ENCODE data around the gene ARHGAP24. TPM values are rescaled to one million over a fixed set of nuclear protein-coding genes. Genes with fewer than 3 reads are reported as not detected.

ARHGAP24 gene
- total RNA-seq, 4 donors from 2014 or later, result 41.6 to 71.2 (median 62.0) TPM

GRCh38 chr4:85994576-85994975, 519.6 kb downstream of the ARHGAP24 start:
- Histone ChIP-seq H3K27me3 (no peaks in the 10 kb centered on the region), H3K9me3 (no peaks in the 10 kb centered on the region), H3K4me3 (no peak overlapping the region), H3K4me1 (no peaks in the 10 kb centered on the region), H3K36me3 (peaks cover 0 to 27% (median 0%) of the 10 kb centered on the region in 3 donors), H3K27ac (no peak overlapping the region)
- DNase-seq (ENCODE audit: low spot score in 2 of 2), result no peak
- TF ChIP-seq EP300 (IDR thresholded peaks at IDR 0.05), result no peak
- TF ChIP-seq, protein P1, sequence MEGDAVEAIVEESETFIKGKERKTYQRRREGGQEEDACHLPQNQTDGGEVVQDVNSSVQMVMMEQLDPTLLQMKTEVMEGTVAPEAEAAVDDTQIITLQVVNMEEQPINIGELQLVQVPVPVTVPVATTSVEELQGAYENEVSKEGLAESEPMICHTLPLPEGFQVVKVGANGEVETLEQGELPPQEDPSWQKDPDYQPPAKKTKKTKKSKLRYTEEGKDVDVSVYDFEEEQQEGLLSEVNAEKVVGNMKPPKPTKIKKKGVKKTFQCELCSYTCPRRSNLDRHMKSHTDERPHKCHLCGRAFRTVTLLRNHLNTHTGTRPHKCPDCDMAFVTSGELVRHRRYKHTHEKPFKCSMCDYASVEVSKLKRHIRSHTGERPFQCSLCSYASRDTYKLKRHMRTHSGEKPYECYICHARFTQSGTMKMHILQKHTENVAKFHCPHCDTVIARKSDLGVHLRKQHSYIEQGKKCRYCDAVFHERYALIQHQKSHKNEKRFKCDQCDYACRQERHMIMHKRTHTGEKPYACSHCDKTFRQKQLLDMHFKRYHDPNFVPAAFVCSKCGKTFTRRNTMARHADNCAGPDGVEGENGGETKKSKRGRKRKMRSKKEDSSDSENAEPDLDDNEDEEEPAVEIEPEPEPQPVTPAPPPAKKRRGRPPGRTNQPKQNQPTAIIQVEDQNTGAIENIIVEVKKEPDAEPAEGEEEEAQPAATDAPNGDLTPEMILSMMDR (IDR thresholded peaks at IDR 0.05), result no peak
- TF ChIP-seq POLR2A (IDR thresholded peaks at IDR 0.05), result no peak

- whole genome bisulfite sequencing, 2 donors, result 86 to 88% methylated on average over 6 of the region's 6 CpGs
- TF ChIP-seq EP300 (IDR thresholded peaks at IDR 0.05), result no peak
- TF ChIP-seq, protein P1 (IDR thresholded peaks at IDR 0.05), result no peak
- no peak for TF ChIP-seq POLR2A (IDR thresholded peaks at IDR 0.05)
Measured at GRCh38 chr4:85995361-85995760, 520.4 kb downstream of the ARHGAP24 start.

DNA sequence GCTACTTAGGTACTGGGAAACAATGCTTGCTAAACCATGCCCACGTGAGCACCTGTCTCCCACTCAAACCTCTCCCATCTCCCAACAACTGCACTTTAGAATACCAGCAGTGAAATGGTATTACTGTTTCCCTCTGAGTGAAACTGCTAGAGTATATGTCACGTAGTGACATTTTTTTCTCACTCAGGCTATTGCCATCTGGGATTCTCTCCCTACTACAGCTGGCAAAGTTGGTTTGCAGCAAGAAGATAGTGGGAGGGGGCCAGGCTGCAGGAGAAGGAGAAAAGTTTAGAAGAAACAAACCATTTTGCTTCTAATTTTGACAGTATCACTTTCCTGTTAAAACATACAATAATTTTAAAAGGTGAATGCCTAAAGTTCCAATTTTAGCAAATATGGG, 526.6 kb downstream of the ARHGAP24 start:
- Histone ChIP-seq H3K36me3 (no peaks in the 10 kb centered on the region), H3K4me1 (no peaks in the 10 kb centered on the region), H3K4me3 (no peak overlapping the region), H3K9me3 (no peaks in the 10 kb centered on the region), H3K27ac (no peak overlapping the region), H3K27me3 (no peaks in the 10 kb centered on the region)
- TF ChIP-seq, protein P1 (IDR thresholded peaks at IDR 0.05), result no peak
- TF ChIP-seq EP300 (IDR thresholded peaks at IDR 0.05) (no peak), POLR2A (IDR thresholded peaks at IDR 0.05) (no peak)
- 85 to 86% methylated on average over 2 of the region's 2 CpGs for WGBS, 2 donors
- DNase-seq (ENCODE audit: low spot score in 2 of 2), result no peak

More at GRCh38 chr4:85995361-85995760, 520.4 kb downstream of the ARHGAP24 start:
- Histone ChIP-seq H3K4me1 (no peaks in the 10 kb centered on the region), H3K4me3 (no peak overlapping the region), H3K27ac (no peak overlapping the region), H3K36me3 (peaks cover 0 to 27% (median 0%) of the 10 kb centered on the region in 3 donors), H3K9me3 (no peaks in the 10 kb centered on the region), H3K27me3 (no peaks in the 10 kb centered on the region)
- DNase-seq (ENCODE audit: low spot score in 2 of 2), result no peak

- Histone ChIP-seq H3K4me3 (no peak overlapping the region), H3K36me3 (no peaks in the 10 kb centered on the region), H3K9me3 (no peaks in the 10 kb centered on the region), H3K27ac (no peak overlapping the region), H3K27me3 (no peaks in the 10 kb centered on the region), H3K4me1 (no peaks in the 10 kb centered on the region)
- TF ChIP-seq EP300 (IDR thresholded peaks at IDR 0.05) (no peak), POLR2A (IDR thresholded peaks at IDR 0.05) (no peak)
- TF ChIP-seq, protein P1 (IDR thresholded peaks at IDR 0.05), result no peak
- WGBS, 2 donors, result 92 to 94% methylated on average over 2 of the region's 2 CpGs
- DNase-seq (ENCODE audit: low spot score in 2 of 2), result no peak
Measured at GRCh38 chr4:86004030-86004429, 529.1 kb downstream of the ARHGAP24 start.

DNA sequence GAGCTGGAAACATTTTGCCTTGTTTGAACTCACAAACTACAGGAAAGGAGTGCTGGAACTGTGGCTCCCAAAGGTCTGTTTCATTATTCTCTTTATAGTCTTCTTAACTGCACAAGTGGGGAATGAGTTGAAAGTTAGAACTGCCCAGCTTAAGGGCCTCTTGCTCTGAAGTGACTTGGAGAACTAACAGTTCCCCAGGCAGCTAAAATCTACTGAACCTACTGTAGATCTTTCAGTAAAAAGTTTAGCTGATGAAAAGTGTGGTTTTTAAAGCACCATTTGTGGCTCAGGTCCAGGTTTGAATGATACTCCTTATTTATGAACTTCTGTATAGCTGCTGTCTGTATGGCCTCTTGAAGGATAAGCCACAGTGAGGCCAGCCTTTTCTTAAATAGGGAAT, 531.1 kb downstream of the ARHGAP24 start:
- Histone ChIP-seq H3K4me3 (no peak overlapping the region), H3K9me3 (no peaks in the 10 kb centered on the region), H3K27me3 (no peaks in the 10 kb centered on the region), H3K36me3 (no peaks in the 10 kb centered on the region), H3K4me1 (no peaks in the 10 kb centered on the region), H3K27ac (no peak overlapping the region)
- no peak for TF ChIP-seq EP300 (IDR thresholded peaks at IDR 0.05)
- TF ChIP-seq, protein P1 (IDR thresholded peaks at IDR 0.05), result no peak
- no peak for TF ChIP-seq POLR2A (IDR thresholded peaks at IDR 0.05)
- no peak for DNase-seq (ENCODE audit: low spot score in 2 of 2)
